GM12864 (cell line): ENCODE data around the gene OXSR1.
A peak's percentile ranks its signal among the peaks of the same experiment; 100 is the strongest.
"Not testable (repeated sequence)": the region's sequence is repeated elsewhere in the genome, so short reads cannot be mapped to it uniquely, and the experiment has no call there.

Experiments
- DNase-seq: peaks from one replicate; pipeline ENCODE4 v3.0.0-alpha.2; 2011; ENCODE audit warnings: low read depth
- H3K4me3 ChIP-seq: 2 replicates; pipeline ENCODE4 v1.5.1; 2011; ENCODE audit warnings: mild to moderate bottlenecking, low read depth, low read length, control low read depth
- TF ChIP-seq, protein P1 (sequence below): IDR thresholded peaks from 2 replicates; pipeline ENCODE4 v1.5.1; 2011; ENCODE audit warnings: low read depth, mild to moderate bottlenecking, moderate library complexity, low read length, control low read depth, inconsistent platforms; ENCODE audit errors: missing control alignments

OXSR1 gene

GRCh38 chr3:38129058-38129457 lies 36.3 kb upstream of the OXSR1 start:
- no peak overlapping the region for H3K4me3 ChIP-seq
- TF ChIP-seq, protein P1, sequence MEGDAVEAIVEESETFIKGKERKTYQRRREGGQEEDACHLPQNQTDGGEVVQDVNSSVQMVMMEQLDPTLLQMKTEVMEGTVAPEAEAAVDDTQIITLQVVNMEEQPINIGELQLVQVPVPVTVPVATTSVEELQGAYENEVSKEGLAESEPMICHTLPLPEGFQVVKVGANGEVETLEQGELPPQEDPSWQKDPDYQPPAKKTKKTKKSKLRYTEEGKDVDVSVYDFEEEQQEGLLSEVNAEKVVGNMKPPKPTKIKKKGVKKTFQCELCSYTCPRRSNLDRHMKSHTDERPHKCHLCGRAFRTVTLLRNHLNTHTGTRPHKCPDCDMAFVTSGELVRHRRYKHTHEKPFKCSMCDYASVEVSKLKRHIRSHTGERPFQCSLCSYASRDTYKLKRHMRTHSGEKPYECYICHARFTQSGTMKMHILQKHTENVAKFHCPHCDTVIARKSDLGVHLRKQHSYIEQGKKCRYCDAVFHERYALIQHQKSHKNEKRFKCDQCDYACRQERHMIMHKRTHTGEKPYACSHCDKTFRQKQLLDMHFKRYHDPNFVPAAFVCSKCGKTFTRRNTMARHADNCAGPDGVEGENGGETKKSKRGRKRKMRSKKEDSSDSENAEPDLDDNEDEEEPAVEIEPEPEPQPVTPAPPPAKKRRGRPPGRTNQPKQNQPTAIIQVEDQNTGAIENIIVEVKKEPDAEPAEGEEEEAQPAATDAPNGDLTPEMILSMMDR, result no peak
- DNase-seq, result no peak

DNA sequence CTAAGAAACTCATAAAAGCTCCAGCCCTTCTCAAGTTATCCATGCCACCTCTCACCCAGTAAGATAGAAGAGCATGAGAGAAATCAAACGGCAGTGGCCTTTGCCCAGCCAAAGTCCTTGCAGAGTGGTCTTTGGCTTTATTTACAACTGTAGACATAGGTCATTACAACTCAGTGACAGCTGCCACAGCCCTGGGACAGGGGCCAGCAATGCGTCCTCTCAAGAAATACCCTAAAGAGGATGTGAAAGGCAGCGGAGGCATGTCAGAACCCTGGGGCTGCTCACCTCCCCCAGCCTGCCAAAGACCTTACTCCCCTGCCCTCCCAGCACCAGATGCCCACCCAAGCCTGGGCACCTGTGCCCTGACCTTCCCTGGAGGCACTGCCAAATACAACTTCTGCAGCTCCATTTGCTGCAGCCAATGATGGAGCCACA lies 34.7 kb upstream of the OXSR1 start:
- no peak for DNase-seq
- TF ChIP-seq, protein P1, result no peak
- H3K4me3 ChIP-seq, result no peak overlapping the region

DNA sequence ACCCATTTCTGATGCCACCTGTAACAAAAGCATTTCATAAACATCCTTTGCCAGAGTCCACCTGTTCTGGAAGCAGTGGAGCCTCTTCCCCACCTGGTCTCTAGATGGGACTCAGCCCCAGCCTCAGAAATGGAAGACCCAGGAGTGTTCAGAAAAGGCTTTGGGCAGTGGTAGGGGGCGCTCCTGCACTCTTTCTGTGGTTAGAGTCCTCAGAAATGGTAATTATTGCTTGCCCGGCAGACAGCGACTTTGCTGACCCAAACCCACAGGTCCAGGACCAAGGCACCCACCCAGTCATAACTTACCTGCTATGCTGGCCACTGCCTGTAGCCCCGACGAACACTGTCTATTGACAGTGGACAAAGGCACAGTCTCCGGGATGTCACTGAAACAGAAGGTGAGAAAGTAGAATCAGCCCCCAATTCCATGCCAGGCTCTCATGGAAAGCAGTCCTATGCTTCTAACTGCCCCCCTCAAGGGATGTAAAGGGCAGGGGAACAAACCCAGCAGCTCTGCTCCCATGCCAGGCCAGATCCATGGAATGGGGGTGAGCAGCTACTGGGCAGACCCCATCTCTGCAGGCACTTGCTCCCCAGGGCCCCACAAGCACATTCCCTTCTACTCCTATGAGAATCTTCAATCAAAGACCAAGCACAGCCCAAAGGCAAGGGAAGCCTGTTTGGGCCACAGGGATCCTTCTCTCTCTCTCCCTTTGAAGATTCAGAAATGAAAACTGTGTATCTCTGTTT lies 33.5 kb upstream of the OXSR1 start:
- DNase-seq, result no peak
- TF ChIP-seq, protein P1, result peak; percentile 60
- H3K4me3 ChIP-seq, result no peak overlapping the region

GRCh38 chr3:38133209-38133556 lies 32.2 kb upstream of the OXSR1 start:
- no peak for DNase-seq
- H3K4me3 ChIP-seq, result no peak overlapping the region
- TF ChIP-seq, protein P1, result no peak

- H3K4me3 ChIP-seq, result no peak overlapping the region
- DNase-seq, result no peak
- TF ChIP-seq, protein P1, result no peak
Measured at GRCh38 chr3:38133557-38134405, 31.6 kb upstream of the OXSR1 start.

DNA sequence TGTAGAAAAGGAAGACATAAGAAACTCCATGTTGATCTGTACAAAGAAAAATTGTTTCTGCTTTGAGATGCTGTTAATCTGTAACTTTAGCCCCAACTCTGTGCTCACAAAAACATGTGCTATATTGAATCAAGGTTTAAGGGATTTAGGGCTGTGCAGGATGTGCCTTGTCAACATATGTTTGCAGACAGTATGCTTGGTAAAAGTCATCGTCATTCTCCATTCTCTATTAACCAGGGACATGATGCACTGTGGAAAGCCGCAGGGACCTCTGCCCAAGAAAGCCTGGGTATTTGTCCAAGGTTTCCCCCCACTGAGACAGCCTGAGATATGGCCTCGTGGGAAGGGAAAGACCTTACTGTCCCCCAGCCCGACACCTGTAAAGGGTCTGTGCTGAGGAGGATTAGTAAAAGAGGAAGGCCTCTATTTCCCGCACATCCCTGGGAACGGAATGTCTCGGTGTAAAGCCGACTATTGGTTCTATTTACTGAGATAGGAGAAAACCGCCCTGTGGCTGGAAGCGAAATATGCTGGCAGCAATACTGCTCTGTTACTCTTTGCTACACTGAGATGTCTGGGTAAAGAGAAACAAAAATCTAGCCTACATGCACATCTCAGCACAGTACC lies 30.7 kb upstream of the OXSR1 start:
- DNase-seq, H3K4me3 ChIP-seq: not testable (repeated sequence)

- DNase-seq, result not testable (repeated sequence)
- peak overlapping the region; percentile 71 for H3K4me3 ChIP-seq
Measured at GRCh38 chr3:38135621-38136277, 29.6 kb upstream of the OXSR1 start.
